Activated CD4-positive, alpha-beta T cell treated with anti-CD3 and anti-CD28 coated beads for 24 hours (primary cell): ENCODE results near the gene ACADL.

ENCODE experiments used
- DNase-seq, 2 donors: peaks; one replicate each; pipeline ENCODE4 v3.0.0-alpha.2; 2020; ENCODE audit warnings: low read depth in 2 of 2

ACADL gene

DNA sequence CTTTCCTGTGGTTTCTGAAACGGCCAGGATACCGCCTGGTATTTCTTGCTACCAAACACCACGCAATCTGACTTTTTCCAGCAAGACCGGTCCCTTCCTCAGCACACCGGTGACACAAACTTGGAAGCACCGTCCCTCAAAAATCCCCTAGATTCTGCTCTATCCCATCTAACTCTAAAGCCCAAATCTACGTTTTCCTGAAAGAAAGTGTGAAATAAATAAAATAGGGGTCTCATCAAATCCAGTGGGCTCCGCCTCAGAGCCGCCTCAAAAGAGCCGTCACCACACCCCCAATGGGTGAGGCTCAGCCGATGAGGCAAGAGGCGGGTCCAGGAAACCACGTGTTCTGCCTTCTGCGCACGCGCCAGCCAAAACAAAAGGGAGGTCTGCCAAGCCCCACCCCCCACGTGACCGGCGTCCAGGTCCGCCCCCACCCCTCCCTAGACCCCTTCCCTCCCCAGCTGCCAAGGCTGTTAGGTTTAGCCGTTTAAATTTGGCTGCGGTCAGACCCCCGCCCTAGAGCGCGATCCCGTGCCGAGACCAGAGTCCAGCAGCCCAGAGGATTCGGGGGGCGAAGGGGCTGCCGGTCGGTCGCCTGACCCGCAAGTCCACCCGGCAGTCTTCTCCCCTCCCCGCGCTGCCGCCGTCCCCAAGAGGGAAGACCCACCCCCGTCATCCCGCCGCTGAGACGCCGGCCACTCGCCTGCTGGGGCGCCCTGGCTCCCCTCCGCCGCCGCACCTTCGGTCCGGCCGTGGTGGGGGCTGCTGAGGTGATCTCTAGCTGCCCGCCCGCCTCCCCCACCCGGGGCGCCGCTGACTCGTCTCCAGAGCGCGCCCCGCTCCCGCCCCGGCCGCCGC lies 54.6 kb downstream of the ACADL start:
- peak; percentile 95 to 97 for DNase-seq

DNA sequence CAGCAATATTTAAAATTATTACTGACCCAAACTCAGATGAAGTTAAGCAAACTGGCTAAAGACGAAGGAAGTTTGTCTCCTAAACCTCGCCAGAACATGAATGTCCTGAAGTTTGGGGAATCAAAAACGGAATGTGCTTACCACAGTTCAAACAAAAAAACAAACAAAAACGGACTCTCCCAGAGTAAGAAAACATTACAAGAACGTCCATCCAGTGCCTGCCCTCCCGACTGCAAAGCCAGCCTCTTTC lies 55.1 kb downstream of the ACADL start:
- DNase-seq = no peak

DNA sequence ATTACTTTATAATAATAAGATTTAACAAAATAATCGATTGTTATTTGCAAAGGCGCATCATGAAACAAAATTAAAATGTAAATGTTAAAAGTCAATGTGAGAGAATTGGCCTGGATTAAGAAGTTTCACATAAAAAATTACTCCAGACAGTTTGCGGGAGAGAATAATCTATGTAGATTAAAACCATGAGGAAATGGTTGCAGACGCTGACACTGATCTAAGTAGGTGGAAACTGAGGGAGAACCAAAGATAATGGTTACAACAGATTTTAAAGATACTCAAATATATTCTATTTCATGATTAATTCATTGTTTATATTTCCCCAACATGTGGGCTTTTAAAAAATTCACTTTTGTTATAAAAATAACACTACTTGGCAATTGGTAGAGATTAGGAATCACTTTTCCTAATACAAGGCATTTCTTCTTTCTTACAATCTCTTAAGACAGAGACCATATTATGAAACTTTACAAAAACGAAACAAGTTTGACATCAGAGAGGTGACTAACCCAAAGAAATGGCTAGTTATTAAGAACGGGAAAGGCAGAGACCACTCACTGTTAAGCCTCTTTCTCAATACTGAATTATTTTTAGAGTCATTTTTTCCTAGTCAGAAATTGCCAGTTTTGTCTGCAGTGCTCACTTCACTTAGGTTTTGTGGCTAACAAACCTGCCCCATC lies 55.6 kb downstream of the ACADL start:
- no peak for DNase-seq

DNA sequence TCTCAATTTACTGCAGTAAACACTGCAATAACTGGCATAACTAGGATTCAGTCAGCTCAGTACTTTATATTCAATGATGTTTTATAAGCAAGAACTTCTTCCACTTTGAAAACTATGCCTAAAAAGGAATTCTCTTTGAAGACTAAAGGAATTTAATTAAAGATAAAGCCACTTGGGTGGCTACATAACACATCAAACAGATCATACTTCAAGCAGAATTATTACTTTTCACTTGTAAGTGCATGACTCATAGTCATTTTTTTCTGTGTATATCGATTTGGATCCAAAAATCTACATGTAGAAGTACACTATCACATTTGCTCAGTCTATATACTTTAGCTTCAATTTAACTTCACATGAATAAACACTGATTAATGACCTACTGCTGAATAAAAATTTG lies 58.0 kb downstream of the ACADL start:
- no peak for DNase-seq

DNA sequence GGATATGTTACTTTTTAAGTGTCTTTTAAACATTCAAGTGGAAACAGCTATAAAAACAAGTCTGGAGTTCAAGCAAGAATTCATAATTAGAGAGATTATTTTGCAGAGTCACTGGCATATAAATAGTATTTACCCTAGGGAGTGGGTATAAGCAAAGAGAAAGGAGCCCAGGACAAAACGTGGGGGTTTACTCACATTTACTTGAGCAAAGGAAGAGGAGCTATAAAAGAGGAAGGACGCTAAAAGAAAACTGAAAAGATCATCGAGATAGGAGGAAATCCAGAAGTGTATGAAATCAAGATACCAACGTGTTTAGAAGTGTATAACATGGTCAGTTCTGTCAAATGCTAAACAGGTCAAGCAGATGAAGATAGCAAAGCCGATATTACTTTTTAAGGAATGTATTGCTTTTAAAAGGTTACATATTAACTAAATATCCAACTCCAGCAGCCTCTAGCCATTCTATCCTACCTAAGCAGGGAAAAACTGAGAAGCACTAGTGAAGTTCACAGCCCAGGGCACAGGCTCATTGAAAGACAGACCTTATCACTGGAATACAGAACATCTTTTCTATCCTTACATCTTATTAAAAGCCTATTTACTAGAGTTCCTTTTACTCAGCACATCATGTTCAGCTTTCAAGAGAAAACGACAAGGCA lies 62.7 kb downstream of the ACADL start:
- DNase-seq = no peak

DNA sequence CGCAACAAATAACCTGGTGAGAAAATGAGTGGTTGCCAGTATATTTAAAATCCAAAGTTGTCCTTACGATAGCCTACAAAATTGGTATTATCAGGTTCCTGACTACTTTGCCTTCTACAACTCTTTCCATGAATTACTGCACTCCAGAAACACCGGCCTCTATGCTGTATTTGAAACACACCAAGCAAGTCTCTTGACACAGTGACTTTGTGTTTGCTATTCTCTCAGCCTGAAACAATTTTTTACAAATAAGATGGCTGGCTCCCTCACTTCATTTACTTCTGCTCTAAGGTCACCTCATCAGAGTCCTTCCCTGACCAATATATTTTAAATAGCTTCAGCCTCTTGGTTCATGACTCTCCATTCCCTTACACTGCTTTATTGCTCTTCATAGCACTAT lies 66.2 kb downstream of the ACADL start:
- DNase-seq = no peak

DNA sequence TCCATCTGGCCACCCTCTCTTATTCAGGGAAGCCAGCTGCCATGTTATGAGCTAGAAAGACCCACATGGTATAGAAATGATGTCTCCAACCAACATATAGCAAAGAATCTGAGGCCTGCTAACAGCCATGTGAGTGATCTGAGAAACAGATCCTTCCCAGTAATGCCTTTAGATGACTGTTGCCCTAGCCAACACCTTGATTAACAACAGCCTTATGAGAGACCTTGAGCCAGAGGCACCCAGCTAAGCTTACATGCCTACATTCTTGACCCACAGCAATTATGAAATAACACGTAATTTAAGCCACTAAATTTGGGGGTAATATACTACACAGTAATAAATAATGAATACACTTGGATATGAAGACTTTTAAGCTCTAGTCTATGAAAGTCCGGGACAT lies 67.0 kb downstream of the ACADL start:
- DNase-seq = no peak

DNA sequence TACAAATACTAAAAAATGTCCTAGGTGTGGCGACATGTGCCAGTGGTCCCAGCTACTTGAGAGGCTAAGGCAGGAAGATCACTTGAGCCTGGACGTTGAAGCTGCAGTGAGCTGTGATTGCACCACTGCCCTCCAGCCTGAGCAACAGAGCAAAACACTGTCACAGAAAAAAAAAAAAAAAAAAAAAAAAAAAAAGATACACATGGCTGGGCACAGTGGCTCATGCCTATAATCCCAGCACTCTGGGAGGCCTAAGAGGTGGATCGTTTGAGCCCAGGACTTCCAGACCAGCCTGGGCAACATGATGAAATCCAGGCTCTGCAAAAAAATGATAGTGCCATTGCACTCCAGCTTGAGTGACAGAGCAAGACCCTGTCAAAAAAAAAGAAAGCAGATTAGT lies 67.7 kb downstream of the ACADL start:
- DNase-seq = no peak

DNA sequence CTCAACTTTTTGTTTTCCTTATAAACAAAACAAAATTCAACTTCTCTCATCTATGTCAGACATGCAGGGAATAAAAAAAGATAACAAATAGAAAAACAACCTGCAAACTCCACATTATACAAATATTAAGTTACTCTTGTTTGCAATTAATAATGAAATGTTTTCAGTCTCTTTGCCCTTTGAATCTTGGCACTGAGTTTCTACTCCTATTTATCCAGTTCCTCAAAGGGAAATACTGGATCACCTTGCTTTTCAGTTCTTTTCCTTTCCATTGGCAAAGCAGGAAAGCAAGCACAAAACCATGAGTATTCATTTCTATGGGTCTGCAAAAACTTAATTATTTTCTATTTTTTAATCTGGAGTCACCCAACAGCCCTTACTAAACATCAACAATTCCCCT lies 77.6 kb downstream of the ACADL start:
- no peak for DNase-seq
